Upper lobe of left lung (tissue), 6 donors: ENCODE measurements around the gene TECTB. TPM values are rescaled to one million over a fixed set of nuclear protein-coding genes. Genes with fewer than 3 reads are reported as not detected.

ENCODE experiments used
- ATAC-seq, 2 donors: fragments of 200-7000 bp; cut with Tn5 transposase; one replicate each; pipeline ENCODE4 v1.9.1; 2022; ENCODE audit warnings: mild to moderate bottlenecking in 2 of 2, moderate library complexity in 2 of 2; ENCODE audit not compliant: low FRiP score in 2 of 2
- DNase-seq, 2 donors: peaks; one replicate each; pipeline ENCODE4 v3.0.0-alpha.2; 2019 to 2020
- H3K27ac ChIP-seq, 4 donors: fragments of 200-600 bp; sonication (generic); one replicate each; pipeline ENCODE4 v1.5.1; 2016 to 2019
- H3K27me3 ChIP-seq, 4 donors: fragments of 200-600 bp; sonication (generic); one replicate each; pipeline ENCODE4 v1.5.1; 2017 to 2019
- H3K36me3 ChIP-seq, 4 donors: fragments of 200-600 bp; sonication (generic); one replicate each; pipeline ENCODE4 v1.5.1; 2016 to 2019
- H3K4me1 ChIP-seq, 4 donors: fragments of 200-600 bp; sonication (generic); one replicate each; pipeline ENCODE4 v1.5.1; 2018 to 2019
- H3K4me3 ChIP-seq, 4 donors: fragments of 200-600 bp; sonication (generic); one replicate each; pipeline ENCODE4 v1.5.1; 2017 to 2019; ENCODE audit warnings: mild to moderate bottlenecking in 2 of 4, moderate library complexity in 1 of 4
- H3K9me3 ChIP-seq, 4 donors: fragments of 200-600 bp; sonication (generic); one replicate each; pipeline ENCODE4 v1.5.1; 2018 to 2019
- EP300 ChIP-seq, 4 donors: sonication (generic); formaldehyde crosslinking; IDR thresholded peaks; one replicate each; pipeline ENCODE4 v1.5.1; 2017; ENCODE audit warnings: antibody characterized with exemption in 4 of 4, control low read depth in 2 of 4
- POLR2A ChIP-seq, 4 donors: fragments of 450-650 bp; IDR thresholded peaks; one replicate each; pipeline ENCODE4 v1.5.1; 2016 to 2017; ENCODE audit warnings: antibody characterized with exemption in 4 of 4, mild to moderate bottlenecking in 2 of 4
- POLR2AphosphoS5 ChIP-seq, 2 donors: sonication (generic); formaldehyde crosslinking; IDR thresholded peaks; one replicate each; pipeline ENCODE4 v1.5.1; 2017; ENCODE audit warnings: antibody characterized with exemption in 2 of 2
- WGBS, 2 donors: methylation state at CpG; one replicate each; pipeline ENCODE4 v1.1.5; 2017 to 2018; 5-methylcytosine and 5-hydroxymethylcytosine counted together
- total RNA-seq, 6 donors: library from RNA; depleted of rRNA in 4 of 6; stranded (reverse); fragments of >200 nt in 4 of 6; gene quantifications; one replicate each; pipeline versions ENCODE4 v1.1.0 to v1.2.1, GENCODE V29; 2016 to 2021
- TF ChIP-seq, protein P1 (sequence below), 6 experiments: fragments of 450-650 bp in 4 of 6; fragments of 200-600 bp in 2 of 6; sonication (generic) in 2 of 6; IDR thresholded peaks; one replicate each; pipeline ENCODE4 v1.5.1; 2016 to 2019; ENCODE audit warnings: antibody characterized with exemption in 6 of 6
- donor health status: DM: no; HTN: no; CAD: no; lungs with moderate emphysema.
- donor health status: DM: no; HTN: yes; CAD: no; lungs with severe emphysema.

The TECTB gene
- total RNA-seq, 6 donors from 2014 or later: not detected

DNA sequence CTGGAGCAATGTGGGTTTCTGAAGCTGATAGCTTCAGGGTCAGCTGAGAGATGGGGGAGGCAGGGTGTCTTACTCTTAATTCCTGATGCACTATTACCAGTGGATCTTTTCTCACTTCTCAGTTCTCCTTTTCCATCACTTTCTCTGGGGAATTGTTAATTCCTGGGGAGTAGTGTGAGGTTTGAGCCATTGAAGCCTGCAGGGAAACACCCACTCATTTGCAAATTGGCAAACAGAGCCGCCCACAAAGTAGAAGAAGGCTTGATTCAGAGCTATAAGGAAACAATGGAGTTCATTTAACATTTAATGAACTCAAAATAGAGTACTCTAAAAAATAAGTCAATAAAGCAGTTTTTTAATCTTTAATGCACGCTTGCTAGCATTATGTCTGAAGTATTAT is 4.3 kb upstream of the TECTB start:
- Histone ChIP-seq H3K27me3 (no peaks in the 10 kb centered on the region), H3K4me3 (no peak overlapping the region), H3K27ac (no peak overlapping the region), H3K36me3 (no peaks in the 10 kb centered on the region), H3K4me1 (no peaks in the 10 kb centered on the region), H3K9me3 (no peaks in the 10 kb centered on the region)
- DNase-seq: no peak
- TF ChIP-seq POLR2AphosphoS5 (IDR thresholded peaks at IDR 0.05): no peak
- TF ChIP-seq, protein P1, sequence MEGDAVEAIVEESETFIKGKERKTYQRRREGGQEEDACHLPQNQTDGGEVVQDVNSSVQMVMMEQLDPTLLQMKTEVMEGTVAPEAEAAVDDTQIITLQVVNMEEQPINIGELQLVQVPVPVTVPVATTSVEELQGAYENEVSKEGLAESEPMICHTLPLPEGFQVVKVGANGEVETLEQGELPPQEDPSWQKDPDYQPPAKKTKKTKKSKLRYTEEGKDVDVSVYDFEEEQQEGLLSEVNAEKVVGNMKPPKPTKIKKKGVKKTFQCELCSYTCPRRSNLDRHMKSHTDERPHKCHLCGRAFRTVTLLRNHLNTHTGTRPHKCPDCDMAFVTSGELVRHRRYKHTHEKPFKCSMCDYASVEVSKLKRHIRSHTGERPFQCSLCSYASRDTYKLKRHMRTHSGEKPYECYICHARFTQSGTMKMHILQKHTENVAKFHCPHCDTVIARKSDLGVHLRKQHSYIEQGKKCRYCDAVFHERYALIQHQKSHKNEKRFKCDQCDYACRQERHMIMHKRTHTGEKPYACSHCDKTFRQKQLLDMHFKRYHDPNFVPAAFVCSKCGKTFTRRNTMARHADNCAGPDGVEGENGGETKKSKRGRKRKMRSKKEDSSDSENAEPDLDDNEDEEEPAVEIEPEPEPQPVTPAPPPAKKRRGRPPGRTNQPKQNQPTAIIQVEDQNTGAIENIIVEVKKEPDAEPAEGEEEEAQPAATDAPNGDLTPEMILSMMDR (IDR thresholded peaks at IDR 0.05): no peak
- no peak for TF ChIP-seq EP300 (IDR thresholded peaks at IDR 0.05)
- 48 to 70% methylated on average over 2 of the region's 2 CpGs for WGBS, 2 donors
- no peak for ATAC-seq

DNA sequence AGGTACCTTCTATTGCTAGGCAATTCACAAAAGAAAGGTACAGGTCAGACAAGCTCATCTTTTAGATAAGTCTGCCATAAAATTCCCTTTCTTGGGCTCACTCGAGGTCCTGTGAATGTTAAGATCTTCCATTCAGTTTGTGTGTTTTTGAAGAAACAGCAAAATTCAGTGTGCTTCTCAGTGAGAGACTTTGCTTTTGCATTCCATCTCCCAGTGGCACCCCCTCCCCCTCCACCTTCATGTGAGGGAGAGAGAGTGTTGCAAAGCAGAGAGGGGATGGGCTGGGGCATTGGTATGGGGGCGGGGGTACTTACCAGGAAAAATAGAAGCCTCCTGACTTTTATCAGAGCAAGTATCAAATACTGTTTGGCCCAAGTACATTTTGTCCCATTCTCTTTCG is 3.8 kb upstream of the TECTB start:
- no peak for ATAC-seq
- no peaks in the 10 kb centered on the region for H3K9me3 ChIP-seq
- no peak overlapping the region for H3K4me3 ChIP-seq
- DNase-seq: peak in 1 of 2 donors; percentile 40
- no peaks in the 10 kb centered on the region for H3K4me1 ChIP-seq
- no peaks in the 10 kb centered on the region for H3K36me3 ChIP-seq
- TF ChIP-seq, protein P1 (IDR thresholded peaks at IDR 0.05): no peak
- TF ChIP-seq POLR2A (IDR thresholded peaks at IDR 0.05): no peak
- WGBS, 2 donors: 13 to 18% methylated on average over 3 of the region's 3 CpGs
- H3K27ac ChIP-seq: no peak overlapping the region
- H3K27me3 ChIP-seq: no peaks in the 10 kb centered on the region

DNA sequence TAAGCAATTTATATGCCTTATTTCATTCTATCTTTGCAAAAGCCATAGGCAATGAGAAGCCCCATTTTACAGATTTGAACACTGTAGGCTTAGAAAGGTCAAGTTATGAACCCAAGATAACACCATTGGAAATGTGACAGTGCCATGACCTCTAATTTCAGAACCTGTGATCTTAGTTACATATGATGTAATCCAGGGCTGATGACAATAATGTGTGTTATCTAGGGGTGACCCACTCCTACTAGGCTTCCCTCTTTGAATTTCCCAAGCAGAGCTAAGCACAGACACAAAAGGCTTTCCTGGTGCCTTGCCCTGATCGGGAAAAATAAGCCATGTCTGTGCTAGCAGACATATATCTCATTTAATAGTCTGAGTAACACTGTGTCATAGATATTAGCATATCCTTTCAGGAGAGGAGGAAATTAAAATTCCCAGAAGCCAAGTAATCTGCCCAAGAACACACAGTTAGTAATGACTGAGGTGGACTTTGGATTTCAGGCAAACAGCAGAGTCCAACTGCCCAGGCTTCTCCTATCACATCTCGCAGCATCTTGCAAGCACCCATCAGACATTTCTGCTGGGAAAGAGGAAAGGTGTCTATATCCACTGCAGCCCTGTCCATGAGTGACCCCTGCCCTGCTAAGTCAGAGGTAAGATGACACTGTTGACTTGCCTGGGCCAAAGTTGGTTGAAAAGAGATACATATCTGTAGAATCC is 2.8 kb upstream of the TECTB start:
- 88 to 96% methylated on average over 2 of the region's 2 CpGs for WGBS, 2 donors
- H3K4me3 ChIP-seq: no peak overlapping the region
- no peaks in the 10 kb centered on the region for H3K36me3 ChIP-seq
- no peak overlapping the region for H3K27ac ChIP-seq
- DNase-seq (no peak), ATAC-seq (no peak)
- H3K27me3 ChIP-seq: no peaks in the 10 kb centered on the region
- H3K9me3 ChIP-seq: no peaks in the 10 kb centered on the region
- H3K4me1 ChIP-seq: no peaks in the 10 kb centered on the region
- TF ChIP-seq POLR2AphosphoS5 (IDR thresholded peaks at IDR 0.05) (no peak), EP300 (IDR thresholded peaks at IDR 0.05) (no peak), POLR2A (IDR thresholded peaks at IDR 0.05) (no peak)
- TF ChIP-seq, protein P1 (IDR thresholded peaks at IDR 0.05): no peak

DNA sequence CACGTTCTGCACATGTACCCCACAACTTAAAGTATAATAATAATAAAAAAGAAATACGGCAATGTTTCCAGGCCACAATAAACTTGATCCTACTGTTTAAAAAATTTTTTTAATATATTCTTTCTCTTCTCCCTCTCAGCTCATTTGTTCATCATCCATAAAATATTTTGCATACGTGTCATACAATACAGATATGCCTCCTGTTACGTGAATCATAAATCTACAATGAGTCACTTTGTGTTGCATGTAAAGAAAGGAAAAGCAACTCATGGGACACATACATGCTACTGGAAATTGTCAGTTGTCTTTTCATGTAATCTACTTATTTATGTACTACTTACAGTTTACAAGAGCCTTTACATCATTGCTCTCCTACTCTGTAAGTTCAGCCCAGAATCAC is 1.1 kb upstream of the TECTB start:
- no peak overlapping the region for H3K27ac ChIP-seq
- no peaks in the 10 kb centered on the region for H3K36me3 ChIP-seq
- H3K9me3 ChIP-seq: no peaks in the 10 kb centered on the region
- TF ChIP-seq POLR2AphosphoS5 (IDR thresholded peaks at IDR 0.05): no peak
- no peak for TF ChIP-seq EP300 (IDR thresholded peaks at IDR 0.05)
- no peak for TF ChIP-seq POLR2A (IDR thresholded peaks at IDR 0.05)
- TF ChIP-seq, protein P1 (IDR thresholded peaks at IDR 0.05): no peak
- H3K4me1 ChIP-seq: peaks cover 0 to under 1% (median 0%) of the 10 kb centered on the region in 4 donors
- WGBS, 2 donors: 90 to 96% methylated on average over 4 of the region's 4 CpGs
- H3K4me3 ChIP-seq: no peak overlapping the region
- DNase-seq (no peak), ATAC-seq (no peak)
- H3K27me3 ChIP-seq: no peaks in the 10 kb centered on the region
